Measurements from ENCODE around the gene ZNF878. TPM values are rescaled to one million over a fixed set of nuclear protein-coding genes. Genes with fewer than 3 reads are reported as not detected.

ZNF878 gene
- 1 to 10 TPM in 1 of 2 donors, not detected in 1; 1.4 TPM for total RNA-seq

- Histone ChIP-seq H3K4me1 (ENCODE audit: control insufficient read depth in 1 of 2, low read depth in 2 of 2) (peaks cover 11 to 16% of the 10 kb centered on the region in 2 donors), H3K27ac (peak within 1 kb of the TSS; percentile 45 to 48), H3K27me3 (replicated peaks; ENCODE audit: insufficient read depth) (no peaks in the 10 kb centered on the region), H3K36me3 (no peaks in the 10 kb centered on the region), H3K4me3 (peak within 1 kb of the TSS; percentile 95), H3K9me3 (no peaks in the 10 kb centered on the region)
- TF ChIP-seq, protein P1, sequence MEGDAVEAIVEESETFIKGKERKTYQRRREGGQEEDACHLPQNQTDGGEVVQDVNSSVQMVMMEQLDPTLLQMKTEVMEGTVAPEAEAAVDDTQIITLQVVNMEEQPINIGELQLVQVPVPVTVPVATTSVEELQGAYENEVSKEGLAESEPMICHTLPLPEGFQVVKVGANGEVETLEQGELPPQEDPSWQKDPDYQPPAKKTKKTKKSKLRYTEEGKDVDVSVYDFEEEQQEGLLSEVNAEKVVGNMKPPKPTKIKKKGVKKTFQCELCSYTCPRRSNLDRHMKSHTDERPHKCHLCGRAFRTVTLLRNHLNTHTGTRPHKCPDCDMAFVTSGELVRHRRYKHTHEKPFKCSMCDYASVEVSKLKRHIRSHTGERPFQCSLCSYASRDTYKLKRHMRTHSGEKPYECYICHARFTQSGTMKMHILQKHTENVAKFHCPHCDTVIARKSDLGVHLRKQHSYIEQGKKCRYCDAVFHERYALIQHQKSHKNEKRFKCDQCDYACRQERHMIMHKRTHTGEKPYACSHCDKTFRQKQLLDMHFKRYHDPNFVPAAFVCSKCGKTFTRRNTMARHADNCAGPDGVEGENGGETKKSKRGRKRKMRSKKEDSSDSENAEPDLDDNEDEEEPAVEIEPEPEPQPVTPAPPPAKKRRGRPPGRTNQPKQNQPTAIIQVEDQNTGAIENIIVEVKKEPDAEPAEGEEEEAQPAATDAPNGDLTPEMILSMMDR (IDR thresholded peaks at IDR 0.05), result no peak
- ATAC-seq (ENCODE audit: insufficient number of reproducible peaks, low FRiP score, low read depth) (peak; percentile 49), DNase-seq (ENCODE audit: low spot score) (peak; percentile 70)
Observed at GRCh38 chr19:12052497-12053169, at the start of gene ZNF878. TSS of gene ZNF878 (minus strand) at chr19:12052961. CDS start at chr19:12052801, 160 bp downstream.

DNA sequence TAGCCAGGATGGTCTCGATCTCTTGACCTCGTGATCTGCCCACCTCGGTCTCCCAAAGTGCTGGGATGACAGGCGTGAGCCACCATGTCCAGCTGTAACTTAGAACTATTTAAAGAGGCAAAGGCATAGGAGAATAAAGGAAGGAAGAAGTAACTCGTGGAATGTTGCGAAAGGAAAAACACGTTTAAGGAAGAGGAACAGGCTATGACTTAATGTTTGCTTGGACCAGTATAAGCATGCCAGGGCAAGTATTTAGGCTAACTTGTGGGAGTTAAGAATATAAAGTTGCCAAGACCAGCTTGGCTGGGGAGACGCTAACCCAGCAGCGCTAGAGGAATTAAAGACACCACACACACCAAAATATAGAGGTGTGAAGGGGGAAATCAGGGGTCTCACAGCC lies 45.3 kb upstream of the ZNF878 start:
- Histone ChIP-seq H3K9me3 (no peaks in the 10 kb centered on the region), H3K36me3 (no peaks in the 10 kb centered on the region), H3K4me3 (no peak overlapping the region), H3K27me3 (replicated peaks; ENCODE audit: insufficient read depth) (no peaks in the 10 kb centered on the region), H3K27ac (no peak overlapping the region), H3K4me1 (ENCODE audit: control insufficient read depth in 1 of 2, low read depth in 2 of 2) (peaks cover 0 to 4% of the 10 kb centered on the region in 2 donors)
- TF ChIP-seq, protein P1 (IDR thresholded peaks at IDR 0.05), result no peak
- DNase-seq (ENCODE audit: low spot score), result no peak
- ATAC-seq (ENCODE audit: insufficient number of reproducible peaks, low FRiP score, low read depth), result no peak

DNA sequence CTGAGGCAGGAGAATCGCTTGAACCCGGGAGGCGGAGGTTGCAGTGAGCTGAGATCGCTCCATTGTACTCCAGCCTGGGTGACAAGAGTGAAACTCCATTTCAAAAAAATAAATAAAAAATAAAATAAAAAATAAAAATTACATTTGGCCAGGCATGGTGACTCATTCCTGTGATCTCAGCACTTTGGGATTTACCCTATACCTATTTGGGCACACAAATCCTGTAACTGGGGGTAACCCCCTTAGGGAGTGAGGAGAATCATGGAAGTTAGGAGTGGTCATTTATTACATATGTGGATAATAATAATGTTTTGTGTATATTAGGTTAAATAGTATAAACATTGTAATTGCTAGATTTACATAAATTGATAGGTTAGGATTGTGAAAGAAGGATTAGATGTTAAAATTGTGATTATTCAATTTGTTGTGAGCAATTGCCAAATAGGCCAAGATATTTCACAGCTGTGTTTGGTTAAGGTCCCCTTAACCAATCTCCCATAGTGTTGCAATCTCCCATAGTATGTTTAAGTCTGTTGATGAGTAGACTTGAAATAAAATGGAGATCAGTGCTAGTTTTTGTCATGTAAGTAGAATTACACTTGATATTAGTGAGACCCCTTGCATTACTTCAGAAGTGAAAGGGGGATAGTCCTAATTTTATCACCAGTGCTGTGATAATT lies 42.5 kb upstream of the ZNF878 start:
- Histone ChIP-seq H3K4me3 (no peak overlapping the region), H3K4me1 (ENCODE audit: control insufficient read depth in 1 of 2, low read depth in 2 of 2) (peaks cover 0 to 11% of the 10 kb centered on the region in 2 donors), H3K27me3 (replicated peaks; ENCODE audit: insufficient read depth) (no peaks in the 10 kb centered on the region), H3K36me3 (no peaks in the 10 kb centered on the region), H3K27ac (no peak overlapping the region), H3K9me3 (no peaks in the 10 kb centered on the region)
- ATAC-seq (ENCODE audit: insufficient number of reproducible peaks, low FRiP score, low read depth), result no peak
- no peak for DNase-seq (ENCODE audit: low spot score)
- TF ChIP-seq, protein P1 (IDR thresholded peaks at IDR 0.05), result no peak

GRCh38 chr19:12093777-12094176 lies 41.0 kb upstream of the ZNF878 start:
- no peaks in the 10 kb centered on the region for H3K9me3 ChIP-seq
- no peak overlapping the region for H3K27ac ChIP-seq
- no peaks in the 10 kb centered on the region for H3K36me3 ChIP-seq
- H3K4me3 ChIP-seq, result no peak overlapping the region
- H3K27me3 ChIP-seq (replicated peaks; ENCODE audit: insufficient read depth), result no peaks in the 10 kb centered on the region
- DNase-seq (ENCODE audit: low spot score) (no peak), ATAC-seq (ENCODE audit: insufficient number of reproducible peaks, low FRiP score, low read depth) (no peak)
- TF ChIP-seq, protein P1 (IDR thresholded peaks at IDR 0.05), result no peak
- peaks cover 0 to 11% of the 10 kb centered on the region in 2 donors for H3K4me1 ChIP-seq (ENCODE audit: control insufficient read depth in 1 of 2, low read depth in 2 of 2)

DNA sequence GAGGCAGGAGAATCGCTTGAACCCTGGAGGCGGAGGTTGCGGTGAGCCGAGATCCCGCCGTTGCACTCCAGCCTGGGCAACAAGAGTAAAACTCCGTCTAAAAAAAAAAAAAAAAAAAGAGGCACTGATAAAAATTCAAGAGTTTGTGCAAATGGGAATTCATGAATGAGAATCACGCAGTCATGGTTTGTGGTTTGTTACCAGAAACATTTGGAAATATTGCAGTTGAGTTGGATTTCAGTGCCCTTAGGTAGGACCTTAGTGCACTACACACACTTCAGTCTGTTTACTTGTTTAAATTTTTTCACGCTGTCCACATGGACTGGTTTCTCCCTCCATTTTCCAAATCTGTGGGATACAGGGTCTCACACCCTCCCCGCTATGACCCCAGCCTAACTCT lies 40.2 kb upstream of the ZNF878 start:
- H3K27ac ChIP-seq, result no peak overlapping the region
- peaks cover 0 to 11% of the 10 kb centered on the region in 2 donors for H3K4me1 ChIP-seq (ENCODE audit: control insufficient read depth in 1 of 2, low read depth in 2 of 2)
- no peak for ATAC-seq (ENCODE audit: insufficient number of reproducible peaks, low FRiP score, low read depth)
- no peaks in the 10 kb centered on the region for H3K27me3 ChIP-seq (replicated peaks; ENCODE audit: insufficient read depth)
- H3K36me3 ChIP-seq, result no peaks in the 10 kb centered on the region
- no peaks in the 10 kb centered on the region for H3K9me3 ChIP-seq
- peak overlapping the region; percentile 77 for H3K4me3 ChIP-seq
- TF ChIP-seq, protein P1 (IDR thresholded peaks at IDR 0.05), result no peak
- DNase-seq (ENCODE audit: low spot score), result no peak
